DMS153 treated with DMSO at 0.1 percent for 48 hours (cell line): ENCODE data around the gene SYK.

Source experiments
- DNase-seq: peaks from one replicate; lab custom pipeline; 2025; ENCODE audit not compliant: unreplicated experiment; lab: John Stamatoyannopoulos, UW

SYK gene

GRCh38 chr9:90933468-90933867, 131.8 kb downstream of the SYK start:
- DNase-seq = no peak

GRCh38 chr9:90939351-90939750, 137.7 kb downstream of the SYK start:
- DNase-seq = no peak

GRCh38 chr9:90940280-90940679, 138.7 kb downstream of the SYK start:
- no peak for DNase-seq

- no peak for DNase-seq
Measured at GRCh38 chr9:90941661-90942060, 140.0 kb downstream of the SYK start.

GRCh38 chr9:90942555-90942954, 140.9 kb downstream of the SYK start:
- no peak for DNase-seq

- no peak for DNase-seq
Measured at GRCh38 chr9:90943341-90943740, 141.7 kb downstream of the SYK start.

- no peak for DNase-seq
Measured at GRCh38 chr9:90945336-90945735, 143.7 kb downstream of the SYK start.

- no peak for DNase-seq
Measured at GRCh38 chr9:90946982-90947381, 145.4 kb downstream of the SYK start.
